Measurements from ENCODE around the gene TOX3. TPM values are rescaled to one million over a fixed set of nuclear protein-coding genes. Genes with fewer than 3 reads are reported as not detected.

The TOX3 gene
- total RNA-seq, 1 experiment from 2014 or later: 16.6 TPM

- H3K36me3 ChIP-seq (ENCODE audit: insufficient read depth, low read length, poor library complexity, severe bottlenecking): peaks cover 18% of the 10 kb centered on the region
- no peak overlapping the region for H3K27ac ChIP-seq (ENCODE audit: low read depth, low read length, poor library complexity, severe bottlenecking)
- no peaks in the 10 kb centered on the region for H3K27me3 ChIP-seq (replicated peaks; ENCODE audit: insufficient read depth, low read depth, low read length, poor library complexity)
- TF ChIP-seq, protein P1, sequence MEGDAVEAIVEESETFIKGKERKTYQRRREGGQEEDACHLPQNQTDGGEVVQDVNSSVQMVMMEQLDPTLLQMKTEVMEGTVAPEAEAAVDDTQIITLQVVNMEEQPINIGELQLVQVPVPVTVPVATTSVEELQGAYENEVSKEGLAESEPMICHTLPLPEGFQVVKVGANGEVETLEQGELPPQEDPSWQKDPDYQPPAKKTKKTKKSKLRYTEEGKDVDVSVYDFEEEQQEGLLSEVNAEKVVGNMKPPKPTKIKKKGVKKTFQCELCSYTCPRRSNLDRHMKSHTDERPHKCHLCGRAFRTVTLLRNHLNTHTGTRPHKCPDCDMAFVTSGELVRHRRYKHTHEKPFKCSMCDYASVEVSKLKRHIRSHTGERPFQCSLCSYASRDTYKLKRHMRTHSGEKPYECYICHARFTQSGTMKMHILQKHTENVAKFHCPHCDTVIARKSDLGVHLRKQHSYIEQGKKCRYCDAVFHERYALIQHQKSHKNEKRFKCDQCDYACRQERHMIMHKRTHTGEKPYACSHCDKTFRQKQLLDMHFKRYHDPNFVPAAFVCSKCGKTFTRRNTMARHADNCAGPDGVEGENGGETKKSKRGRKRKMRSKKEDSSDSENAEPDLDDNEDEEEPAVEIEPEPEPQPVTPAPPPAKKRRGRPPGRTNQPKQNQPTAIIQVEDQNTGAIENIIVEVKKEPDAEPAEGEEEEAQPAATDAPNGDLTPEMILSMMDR (conservative IDR thresholded peaks at IDR 0.05; ENCODE audit: low read depth, low read length): no peak
- no peak for TF ChIP-seq EZH2 (IDR thresholded peaks at IDR 0.05; ENCODE audit: borderline replicate concordance, low read depth, low read length, poor library complexity, severe bottlenecking)
- intact Hi-C loops (cut with micrococcal nuclease; ENCODE audit: unreplicated experiment): loop anchor here (10.0 kb wide), 1 partner anchor 252 kb away; no protein-coding TSS in a partner anchor
- H3K4me1 ChIP-seq (ENCODE audit: insufficient read depth, low read length, poor library complexity, severe bottlenecking): no peaks in the 10 kb centered on the region
- H3K4me3 ChIP-seq (ENCODE audit: low read depth, low read length, poor library complexity, severe bottlenecking): no peak overlapping the region
- ChIA-PET POLR2A (ENCODE audit: low non-redundant PET) (no interaction called here), CTCF (no interaction called here)
- no TSS peak for BruUV-seq (replicated peaks)
- no peaks in the 10 kb centered on the region for H3K9me3 ChIP-seq (ENCODE audit: low read depth, low read length, poor library complexity, severe bottlenecking)
- DNase-seq (ENCODE audit: low spot score): no peak
Measured at GRCh38 chr16:52436339-52437276, 110.3 kb downstream of the TOX3 start.

- Histone ChIP-seq H3K4me3 (ENCODE audit: low read depth, low read length, poor library complexity, severe bottlenecking) (no peak overlapping the region), H3K4me1 (ENCODE audit: insufficient read depth, low read length, poor library complexity, severe bottlenecking) (no peaks in the 10 kb centered on the region), H3K9me3 (ENCODE audit: low read depth, low read length, poor library complexity, severe bottlenecking) (no peaks in the 10 kb centered on the region), H3K36me3 (ENCODE audit: insufficient read depth, low read length, poor library complexity, severe bottlenecking) (peaks cover 7% of the 10 kb centered on the region), H3K27ac (ENCODE audit: low read depth, low read length, poor library complexity, severe bottlenecking) (no peak overlapping the region), H3K27me3 (replicated peaks; ENCODE audit: insufficient read depth, low read depth, low read length, poor library complexity) (no peaks in the 10 kb centered on the region)
- BruUV-seq (replicated peaks): no TSS peak
- no peak for DNase-seq (ENCODE audit: low spot score)
- TF ChIP-seq EZH2 (IDR thresholded peaks at IDR 0.05; ENCODE audit: borderline replicate concordance, low read depth, low read length, poor library complexity, severe bottlenecking): no peak
- TF ChIP-seq, protein P1 (conservative IDR thresholded peaks at IDR 0.05; ENCODE audit: low read depth, low read length): no peak
- ChIA-PET POLR2A (ENCODE audit: low non-redundant PET) (no interaction called here), CTCF (no interaction called here)
- intact Hi-C loops (cut with micrococcal nuclease; ENCODE audit: unreplicated experiment): loop anchor here (10.0 kb wide), 1 partner anchor 249 kb away; no protein-coding TSS in a partner anchor
Measured at GRCh38 chr16:52434224-52434623, 112.7 kb downstream of the TOX3 start.

- H3K27me3 ChIP-seq (replicated peaks; ENCODE audit: insufficient read depth, low read depth, low read length, poor library complexity): no peaks in the 10 kb centered on the region
- no TSS peak for BruUV-seq (replicated peaks)
Measured at GRCh38 chr16:52433643-52434042, 113.3 kb downstream of the TOX3 start.

More at GRCh38 chr16:52433643-52434042, 113.3 kb downstream of the TOX3 start:
- ChIA-PET CTCF (no interaction called here), POLR2A (ENCODE audit: low non-redundant PET) (no interaction called here)
- H3K4me3 ChIP-seq (ENCODE audit: low read depth, low read length, poor library complexity, severe bottlenecking): no peak overlapping the region
- intact Hi-C loops (cut with micrococcal nuclease; ENCODE audit: unreplicated experiment): loop anchor here (10.0 kb wide), 1 partner anchor 249 kb away; no protein-coding TSS in a partner anchor
- no peak overlapping the region for H3K27ac ChIP-seq (ENCODE audit: low read depth, low read length, poor library complexity, severe bottlenecking)
- no peaks in the 10 kb centered on the region for H3K4me1 ChIP-seq (ENCODE audit: insufficient read depth, low read length, poor library complexity, severe bottlenecking)
- DNase-seq (ENCODE audit: low spot score): no peak
- H3K36me3 ChIP-seq (ENCODE audit: insufficient read depth, low read length, poor library complexity, severe bottlenecking): peaks cover 7% of the 10 kb centered on the region
- TF ChIP-seq, protein P1 (conservative IDR thresholded peaks at IDR 0.05; ENCODE audit: low read depth, low read length): no peak
- no peak for TF ChIP-seq EZH2 (IDR thresholded peaks at IDR 0.05; ENCODE audit: borderline replicate concordance, low read depth, low read length, poor library complexity, severe bottlenecking)
- H3K9me3 ChIP-seq (ENCODE audit: low read depth, low read length, poor library complexity, severe bottlenecking): no peaks in the 10 kb centered on the region
